K562 (cell line): ENCODE results near the gene CCDC171.

Source experiments
- CHD2 ChIP-seq: IDR thresholded peaks from 2 replicates; pipeline ENCODE4 v1.6.1; 2011; ENCODE audit warnings: low read depth, low read length
- FIP1L1 ChIP-seq: fragments of 200-400 bp; formaldehyde crosslinking; IDR thresholded peaks from 2 replicates; pipeline ENCODE4 v1.6.1; 2018; ENCODE audit warnings: mild to moderate bottlenecking, low read depth, low read length; ENCODE audit not compliant: poor library complexity, severe bottlenecking
- MLX ChIP-seq, 2 experiments: fragments of 450-650 bp in 1 of 2; sonication (generic) in 1 of 2; formaldehyde crosslinking; conservative IDR thresholded peaks; 2 replicates each; pipeline versions ENCODE4 v1.4.0 to v1.8.1; 2020 to 2022; ENCODE audit warnings: mild to moderate bottlenecking in 1 of 2, missing genetic modification reagents in 1 of 2
- SP1 ChIP-seq: sonication (generic); formaldehyde crosslinking; IDR thresholded peaks from 2 replicates; pipeline ENCODE4 v1.8.1; 2022; ENCODE audit warnings: mild to moderate bottlenecking, missing genetic modification reagents
- SPI1 ChIP-seq: IDR thresholded peaks from 2 replicates; pipeline ENCODE4 v1.6.1; 2011; ENCODE audit warnings: low read depth, low read length, control low read depth, borderline replicate concordance
- ZNF699 ChIP-seq: fragments of 250-450 bp; sonication (Bioruptor Pico); IDR thresholded peaks from 2 replicates; pipeline ENCODE4 v1.8.0; 2021; ENCODE audit warnings: mild to moderate bottlenecking, moderate library complexity; ENCODE audit not compliant: insufficient replicate concordance

GRCh38 chr9:15867988-15868387, 315.1 kb downstream of the CCDC171 start:
- TF ChIP-seq CHD2 (no peak), SP1 (CRISPR knock-in tag) (no peak), FIP1L1 (no peak), SPI1 (no peak), MLX (CRISPR knock-in tag; conservative IDR thresholded peaks at IDR 0.05) (no peak), ZNF699 (CRISPR knock-in tag) (no peak)
